ENCODE data around the gene COL6A1.

GRCh38 chr21:45969921-45970673 is 11.5 kb upstream of the COL6A1 start:
- TF ChIP-seq POLR2A (IDR thresholded peaks at IDR 0.05; ENCODE audit: low read depth, low read length) (no peak), CTCF (conservative IDR thresholded peaks at IDR 0.05; ENCODE audit: low read depth, low read length) (no peak), RCOR1 (IDR thresholded peaks at IDR 0.05; ENCODE audit: insufficient replicate concordance, low read length) (no peak), USF2 (IDR thresholded peaks at IDR 0.05; ENCODE audit: low read depth, low read length) (no peak), SMC3 (IDR thresholded peaks at IDR 0.05; ENCODE audit: low read depth, low read length) (no peak), FOS (IDR thresholded peaks at IDR 0.05; ENCODE audit: low read depth, low read length) (no peak)

Measured in IMR-90 (cell line).